Left ventricle myocardium superior (tissue), 1 donor: ENCODE results near the gene GALNTL6. TPM values are rescaled to one million over a fixed set of nuclear protein-coding genes. Genes with fewer than 3 reads are reported as not detected.

Experiments used
- ATAC-seq: fragments of 200-7000 bp; cut with Tn5 transposase; one replicate; pipeline ENCODE4 v1.9.1; 2020; ENCODE audit warnings: mild to moderate bottlenecking, moderate library complexity
- DNase-seq: peaks from one replicate; pipeline ENCODE4 v3.0.0-alpha.2; 2020
- intact Hi-C: fragments of 100-400 bp; cut with micrococcal nuclease; formaldehyde crosslinking; loops from one replicate; pipeline ENCODE4 v1.11.0; 2022
- total RNA-seq: library from RNA; stranded (reverse); fragmentation: NEBNext Ultra II Directional; extraction: Animal tissue kit (Norgen Biotek cat#: 25700); gene quantifications from one replicate; pipeline ENCODE4 v1.2.1, GENCODE V29; 2021
- donor health status: DM: no; HTN: yes; CAD: no; lungs with severe emphysema.

Gene GALNTL6
- total RNA-seq, 1 donor from 2014 or later, result not detected

DNA sequence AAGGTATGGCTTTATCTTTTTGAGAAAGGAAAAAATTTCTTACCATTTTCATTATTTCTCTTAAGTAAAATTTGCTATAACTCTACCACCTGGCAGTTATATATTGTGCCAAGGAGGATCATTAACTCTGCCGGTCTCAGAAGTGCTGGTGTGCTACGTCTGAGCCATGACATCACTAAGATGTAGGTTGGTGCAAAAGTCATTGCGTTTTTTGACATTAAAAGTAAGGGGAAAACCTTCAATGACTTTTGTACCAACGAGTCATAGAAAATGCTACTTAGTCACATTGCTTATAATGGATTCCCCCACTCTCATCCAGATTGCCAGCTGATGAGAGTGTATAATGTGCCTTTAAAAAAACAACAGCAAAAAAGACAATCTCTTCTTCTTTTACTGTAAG, 786.4 kb downstream of the GALNTL6 start:
- intact Hi-C loops, result no loop called here
- no peak for DNase-seq
- no peak for ATAC-seq

DNA sequence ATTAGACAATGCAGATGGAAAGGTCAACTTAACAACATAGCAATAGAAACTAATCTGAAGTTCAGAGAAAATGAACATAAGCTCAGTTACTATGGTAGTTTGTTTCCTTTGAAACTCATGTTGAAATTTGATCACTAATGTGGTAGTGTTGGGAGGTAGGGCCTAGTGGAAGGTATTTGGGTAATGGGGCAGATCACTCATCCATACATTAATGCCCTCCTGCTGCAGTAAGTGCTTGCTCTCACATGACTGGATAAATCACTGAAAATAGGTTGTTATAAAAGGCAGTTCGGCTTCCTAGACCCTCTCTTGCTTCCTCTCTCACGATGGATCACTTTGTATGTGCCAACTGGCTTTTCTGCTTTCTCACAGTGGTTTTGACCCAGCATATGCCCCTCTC, 788.0 kb downstream of the GALNTL6 start:
- ATAC-seq (no peak), DNase-seq (no peak)
- intact Hi-C loops, result no loop called here

DNA sequence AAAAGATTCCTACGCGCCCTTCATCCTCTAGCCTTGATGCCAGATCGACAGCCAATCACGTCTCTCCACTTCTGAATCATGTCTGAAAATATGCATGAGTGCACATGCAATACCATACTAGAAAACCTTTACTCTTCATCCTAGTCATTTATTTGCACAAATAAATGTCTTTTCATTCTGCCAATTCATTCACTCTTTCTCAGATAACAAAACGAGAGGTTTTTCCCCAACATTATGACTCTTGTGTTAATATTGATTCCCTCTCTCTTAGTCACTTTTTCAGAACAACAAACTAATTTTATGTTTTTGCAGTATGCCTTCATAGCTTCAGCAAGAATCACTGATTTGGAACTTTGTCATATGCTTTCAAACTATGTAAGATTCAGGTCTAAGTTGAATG, 806.0 kb downstream of the GALNTL6 start:
- intact Hi-C loops, result no loop called here
- ATAC-seq, result no peak
- no peak for DNase-seq

DNA sequence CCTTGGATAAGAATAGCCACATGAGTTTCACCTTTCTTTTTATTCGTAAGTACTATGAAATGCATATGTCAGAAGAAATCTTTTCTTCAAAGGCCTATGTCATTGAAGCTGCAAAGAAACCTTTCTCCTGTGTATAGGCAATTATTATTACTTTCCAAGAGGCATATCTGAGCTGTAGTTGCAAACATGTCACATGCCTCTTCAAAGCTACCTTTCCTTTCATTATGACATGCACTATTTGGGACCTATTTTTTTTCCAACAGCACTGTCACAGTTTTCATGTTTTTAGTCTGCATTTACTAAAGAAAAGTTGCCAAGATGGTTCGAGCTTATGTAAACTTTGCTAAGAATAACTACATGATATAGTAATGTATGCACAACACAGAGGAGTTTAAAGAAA, 806.6 kb downstream of the GALNTL6 start:
- ATAC-seq (no peak), DNase-seq (no peak)
- intact Hi-C loops, result no loop called here

DNA sequence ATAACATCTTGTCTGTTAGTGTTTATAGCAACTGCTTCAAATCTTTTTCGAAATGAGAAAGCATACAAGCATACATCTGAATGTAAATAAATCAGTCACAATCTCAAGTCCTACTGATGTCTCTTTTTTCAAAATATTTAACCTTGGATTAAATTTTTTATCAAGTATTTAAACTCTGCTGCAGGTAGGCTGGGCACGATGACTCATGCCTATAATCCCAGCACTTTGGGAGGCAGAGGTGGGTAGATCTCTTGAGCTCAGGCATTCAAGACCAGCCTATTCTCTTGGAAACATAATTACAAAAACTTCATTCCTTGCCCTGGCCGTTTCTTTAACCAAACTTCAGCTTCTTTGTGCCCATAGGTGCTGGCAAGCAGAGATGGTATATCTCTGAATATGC, 815.1 kb downstream of the GALNTL6 start:
- ATAC-seq (no peak), DNase-seq (no peak)
- intact Hi-C loops, result no loop called here

DNA sequence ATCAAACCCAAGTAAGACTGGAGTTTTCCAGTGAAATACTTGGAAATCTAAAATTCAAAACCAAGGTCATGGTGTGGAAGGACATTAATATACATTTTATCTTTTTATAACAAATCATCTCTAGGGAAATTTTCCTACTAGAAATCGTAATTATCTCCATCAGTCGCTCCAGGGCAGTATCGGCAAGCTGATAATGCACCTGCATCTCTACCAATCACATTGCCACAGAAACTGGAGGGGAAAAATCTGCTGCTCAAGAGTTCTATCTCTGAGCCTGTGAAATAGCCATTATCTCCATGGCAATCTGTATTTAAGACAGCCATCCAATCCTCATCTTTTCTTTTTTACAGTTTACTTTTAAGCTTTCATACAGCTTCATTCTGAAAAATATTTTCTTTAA, 817.1 kb downstream of the GALNTL6 start:
- intact Hi-C loops, result no loop called here
- ATAC-seq (no peak), DNase-seq (no peak)

DNA sequence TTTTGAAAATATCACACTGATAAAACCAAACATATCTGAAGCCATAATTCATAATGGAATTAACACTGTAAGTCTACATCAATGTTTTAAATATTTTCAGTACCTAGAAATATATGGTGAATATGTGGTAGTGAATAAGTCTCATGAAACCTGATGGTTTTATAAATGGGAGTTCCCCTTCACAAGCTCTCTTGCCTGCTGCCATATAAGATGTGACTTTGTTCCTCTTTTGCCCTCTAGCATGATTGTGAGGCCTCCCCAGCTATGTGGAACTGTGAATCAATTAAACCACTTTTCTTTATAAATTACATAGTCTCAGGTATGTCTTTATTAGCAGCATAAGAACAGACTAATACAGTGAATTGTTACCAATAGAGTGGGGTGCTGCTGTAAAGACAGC, 818.6 kb downstream of the GALNTL6 start:
- intact Hi-C loops, result no loop called here
- ATAC-seq, result no peak
- DNase-seq, result no peak

DNA sequence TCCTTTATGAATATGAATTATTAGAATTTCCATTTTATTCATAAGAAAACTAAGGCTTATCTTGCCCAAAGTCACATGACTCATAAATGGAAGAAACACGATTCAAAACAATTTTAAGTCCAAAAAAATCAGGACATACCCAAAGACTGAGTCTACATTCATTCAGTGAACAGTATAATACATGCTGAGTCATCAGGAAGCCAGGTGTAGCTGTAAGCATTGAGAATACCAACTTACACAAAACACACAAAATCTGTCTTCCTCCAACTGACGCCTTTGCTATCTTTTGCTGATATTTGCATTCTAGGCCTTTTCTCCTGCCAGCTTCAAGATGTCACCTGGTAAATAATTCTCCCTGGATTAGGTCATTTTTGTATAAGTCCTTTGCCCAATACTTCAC, 835.3 kb downstream of the GALNTL6 start:
- DNase-seq (no peak), ATAC-seq (no peak)
- intact Hi-C loops, result no loop called here

DNA sequence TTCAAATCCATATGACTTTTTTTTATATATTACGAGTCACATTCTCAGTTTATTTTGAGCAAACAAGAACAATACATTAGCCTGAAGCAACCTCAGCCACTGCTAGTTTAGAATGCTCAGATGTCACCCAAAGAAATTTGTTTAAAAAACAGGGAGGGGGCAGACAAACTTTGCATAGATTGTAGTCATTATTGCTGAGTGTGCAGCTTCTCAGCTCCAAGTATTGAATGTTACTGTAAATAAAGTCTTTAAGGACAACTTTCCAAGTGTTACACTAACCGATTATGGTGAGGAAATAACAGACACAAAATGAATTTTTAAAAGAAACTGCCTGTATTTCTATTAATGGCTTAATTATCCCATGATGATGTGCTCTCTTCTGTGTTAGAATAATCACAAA, 835.9 kb downstream of the GALNTL6 start:
- intact Hi-C loops, result no loop called here
- ATAC-seq, result no peak

DNA sequence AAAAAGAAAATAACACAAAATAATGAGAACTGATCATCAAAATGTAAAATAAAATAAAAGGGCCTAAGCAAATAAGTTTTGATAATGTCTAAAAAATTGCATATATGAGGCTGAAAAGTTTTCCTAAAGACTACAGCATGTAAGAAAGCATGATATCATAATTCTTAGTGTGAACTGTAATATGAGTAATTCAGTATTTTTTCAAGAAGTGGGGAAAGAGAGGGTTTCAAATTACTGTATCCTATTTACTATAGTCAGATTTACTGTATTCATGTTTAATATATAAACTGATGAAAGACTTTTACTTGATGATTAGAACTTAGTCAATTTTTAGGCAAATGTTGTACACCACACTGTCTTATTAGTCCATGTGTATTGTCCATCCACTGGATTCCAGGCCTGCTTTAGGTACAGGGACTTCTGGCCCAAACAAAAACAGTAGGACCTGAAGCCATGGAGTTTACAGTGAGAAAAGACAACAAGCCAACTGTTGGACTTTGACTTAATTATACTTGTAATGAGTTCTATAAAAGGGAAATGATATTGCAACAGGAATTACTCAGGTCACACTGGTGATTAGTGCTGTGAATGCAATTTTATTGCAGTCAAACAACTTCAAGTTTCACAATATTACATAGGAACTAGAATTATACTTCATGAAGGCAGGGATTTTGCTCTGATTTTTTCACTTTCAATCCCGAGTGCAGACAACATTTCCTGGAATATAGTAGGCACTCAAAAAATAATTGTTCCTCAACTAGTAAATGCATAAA, 837.7 kb downstream of the GALNTL6 start:
- intact Hi-C loops, result no loop called here
- ATAC-seq, result no peak
- DNase-seq, result no peak

More for the DNA sequence above, 835.9 kb downstream of the GALNTL6 start:
- no peak for DNase-seq

DNA sequence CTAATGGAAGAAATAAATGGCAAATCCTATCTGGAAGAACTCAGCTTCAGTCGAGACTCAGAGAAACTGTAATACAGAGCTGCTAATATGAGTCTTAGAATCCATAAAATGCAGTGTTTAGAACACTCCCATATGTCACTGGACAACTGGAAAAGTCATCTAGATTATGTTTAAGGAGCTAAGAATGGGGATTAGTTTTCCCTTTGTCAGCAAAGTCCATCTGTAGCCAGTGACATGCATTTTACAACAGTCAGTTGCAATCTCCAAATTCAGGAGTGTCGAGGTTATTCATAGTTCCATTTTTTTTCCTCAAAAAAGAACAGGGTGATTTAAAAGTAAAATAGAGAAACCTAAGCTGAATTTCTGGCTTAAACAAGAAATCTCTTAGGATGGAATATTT, 838.8 kb downstream of the GALNTL6 start:
- DNase-seq (no peak), ATAC-seq (no peak)
- intact Hi-C loops, result no loop called here

DNA sequence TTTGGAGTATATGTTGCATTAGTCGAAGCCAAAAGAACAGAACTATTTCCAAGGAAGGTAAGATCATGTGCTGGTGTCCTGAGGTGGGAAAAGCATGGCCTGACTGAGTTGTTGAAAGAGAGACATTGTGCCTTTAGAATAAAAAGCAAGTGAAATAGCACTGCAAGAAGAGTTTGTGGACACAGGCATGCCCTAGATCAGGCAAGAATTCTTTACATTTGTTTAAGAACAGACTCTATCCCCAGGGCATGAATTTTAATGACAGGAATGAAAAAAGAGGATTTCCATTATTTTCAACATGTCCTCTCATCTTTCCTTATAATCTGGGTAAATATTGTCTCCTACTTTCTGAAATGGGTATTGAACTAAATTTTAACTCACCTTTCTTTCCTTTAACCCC, 839.2 kb downstream of the GALNTL6 start:
- no peak for DNase-seq
- intact Hi-C loops, result no loop called here
- no peak for ATAC-seq

DNA sequence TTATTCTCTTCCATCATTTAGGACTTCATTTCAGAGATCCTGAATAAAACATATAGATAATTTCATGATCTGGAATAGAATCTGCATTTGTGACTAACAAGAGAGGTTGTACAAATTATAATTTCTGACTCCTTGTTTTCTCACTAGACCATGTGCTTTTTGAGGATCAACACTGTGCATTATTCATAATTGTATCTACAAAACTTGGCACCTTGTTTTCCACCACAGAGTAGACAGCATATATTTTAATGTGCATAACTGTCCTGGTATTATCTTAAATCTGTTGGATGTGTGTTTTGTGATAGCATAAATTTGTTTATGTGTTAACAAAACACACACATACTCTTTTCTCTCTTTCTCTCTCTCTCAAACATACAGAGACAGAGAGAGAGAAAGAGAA, 840.5 kb downstream of the GALNTL6 start:
- DNase-seq (no peak), ATAC-seq (no peak)
- intact Hi-C loops, result no loop called here

DNA sequence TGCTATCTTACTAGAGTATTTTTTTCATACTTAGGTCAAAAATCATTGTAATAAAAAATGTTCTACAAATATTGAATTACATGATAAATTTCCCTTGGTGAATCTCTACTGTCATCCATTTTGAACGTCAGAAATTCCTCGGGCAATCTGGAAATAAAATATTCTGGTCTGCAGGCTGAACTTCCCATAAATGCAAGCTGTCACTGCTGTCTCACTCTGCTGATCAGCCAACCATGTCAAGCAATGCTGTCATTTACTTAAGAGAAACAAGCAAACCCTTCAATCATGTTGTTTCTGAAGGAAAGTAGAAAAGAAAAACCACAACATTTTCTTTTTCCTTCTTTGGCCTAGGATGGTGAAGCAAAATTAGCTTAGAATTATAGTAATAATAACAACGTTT, 841.3 kb downstream of the GALNTL6 start:
- intact Hi-C loops, result no loop called here
- no peak for ATAC-seq
- no peak for DNase-seq

DNA sequence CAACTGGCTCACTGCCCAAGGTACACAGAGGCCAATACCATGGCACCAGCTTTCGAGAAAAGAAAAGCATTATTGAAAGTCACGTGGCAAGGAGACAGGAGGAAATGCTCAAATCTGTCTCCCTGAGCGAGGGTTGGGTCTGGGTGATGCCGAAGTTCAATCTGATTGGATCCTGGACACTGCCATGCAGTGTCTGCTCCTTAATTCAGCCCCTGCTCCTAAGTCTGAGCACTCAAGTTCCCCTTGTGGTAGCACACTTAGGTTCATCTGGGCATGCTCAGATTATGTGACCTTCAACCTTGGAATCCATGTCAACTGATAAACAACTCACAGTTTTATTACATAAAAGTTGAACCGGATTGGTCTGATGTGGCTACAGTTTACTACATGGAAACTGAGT, 842.9 kb downstream of the GALNTL6 start:
- no peak for ATAC-seq
- intact Hi-C loops, result no loop called here
- DNase-seq, result no peak

DNA sequence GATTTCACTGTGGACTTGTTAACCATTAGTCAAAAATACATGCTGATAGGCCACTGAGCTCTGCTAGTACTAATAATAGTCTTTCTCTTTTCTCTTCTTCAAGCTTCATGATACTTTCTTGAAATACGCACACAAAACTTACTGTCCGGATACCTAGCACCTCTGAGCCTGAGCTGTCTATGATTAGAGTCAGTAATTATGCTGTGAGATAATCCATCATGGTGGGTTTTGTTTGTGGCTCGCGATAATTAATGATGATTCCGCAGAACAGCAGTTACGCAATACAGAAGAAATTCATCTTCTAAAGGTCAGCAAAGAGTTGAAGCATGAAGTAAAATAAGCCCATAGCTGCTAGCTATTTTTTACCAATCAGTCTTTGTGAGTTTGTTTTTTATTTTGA, 843.9 kb downstream of the GALNTL6 start:
- ATAC-seq, result no peak
- intact Hi-C loops, result no loop called here
- DNase-seq, result no peak

DNA sequence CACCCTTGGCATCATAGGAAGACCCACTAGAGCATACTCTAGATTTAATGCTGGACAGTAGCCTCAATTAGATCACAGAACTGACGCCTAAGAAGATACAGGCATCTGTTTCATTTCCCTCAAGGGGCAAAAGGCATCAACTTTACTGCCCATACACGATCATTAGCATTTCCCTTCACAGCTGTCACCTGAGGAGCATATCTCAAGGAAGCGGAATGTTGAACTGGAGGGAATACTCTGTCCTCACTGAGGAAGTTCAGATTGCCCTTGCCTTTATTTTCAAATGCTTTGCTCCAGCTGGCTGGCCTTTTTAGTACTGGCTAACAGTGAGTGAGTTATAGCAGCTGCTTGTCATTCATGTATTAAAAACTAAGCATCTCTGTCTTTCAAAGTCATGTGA, 847.0 kb downstream of the GALNTL6 start:
- no peak for ATAC-seq
- DNase-seq, result no peak
- intact Hi-C loops, result no loop called here

DNA sequence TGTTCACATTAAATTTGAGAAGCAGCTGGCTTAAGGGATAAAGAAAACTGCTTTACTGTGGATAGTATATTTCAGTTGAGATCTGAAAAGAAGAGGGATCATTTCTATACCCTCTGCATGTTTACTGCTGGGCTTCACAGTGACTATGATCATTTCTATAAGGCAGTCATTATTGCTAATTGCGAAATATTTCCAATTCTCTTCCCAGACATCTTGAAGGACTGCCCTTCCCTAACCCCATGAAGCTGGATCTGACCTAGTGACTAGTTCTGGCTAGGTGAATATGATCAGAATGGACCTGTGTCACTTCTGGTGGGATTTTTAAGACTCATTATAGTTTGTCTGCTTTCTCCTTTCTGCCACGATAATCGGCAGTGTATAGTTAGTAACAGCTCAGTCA, 848.9 kb downstream of the GALNTL6 start:
- DNase-seq, result no peak
- ATAC-seq, result no peak
- intact Hi-C loops, result no loop called here

DNA sequence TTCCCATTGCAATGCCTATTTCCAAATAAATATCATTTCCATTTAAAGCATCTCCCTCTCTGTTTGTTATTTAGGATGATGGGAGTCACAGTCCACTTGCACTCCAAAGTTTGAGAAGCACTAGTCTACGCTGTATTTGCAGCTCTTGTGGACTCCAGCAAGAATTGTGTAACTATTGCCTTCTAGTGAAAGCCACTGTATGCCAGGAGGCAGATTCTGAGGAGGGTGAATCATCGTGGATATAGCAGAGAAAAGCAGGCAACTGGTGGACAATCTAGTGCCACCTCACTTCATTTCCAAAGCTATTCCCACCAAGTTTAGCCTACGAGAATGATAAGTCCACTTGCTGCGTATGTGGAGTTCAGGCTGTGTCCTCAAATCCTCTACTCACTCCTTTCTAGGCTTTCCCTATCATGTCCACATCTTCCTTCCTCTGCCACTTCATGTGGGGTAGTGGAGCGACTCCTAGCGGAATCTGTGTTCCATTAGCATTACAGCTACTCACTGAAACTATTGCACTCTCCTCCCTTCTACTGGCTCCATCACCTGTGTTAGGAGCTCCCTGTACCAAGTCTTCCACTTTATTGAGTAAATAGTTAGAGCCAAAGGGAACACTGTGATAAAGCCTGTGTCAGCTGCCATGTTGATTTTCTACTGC, 853.6 kb downstream of the GALNTL6 start:
- intact Hi-C loops, result no loop called here

DNA sequence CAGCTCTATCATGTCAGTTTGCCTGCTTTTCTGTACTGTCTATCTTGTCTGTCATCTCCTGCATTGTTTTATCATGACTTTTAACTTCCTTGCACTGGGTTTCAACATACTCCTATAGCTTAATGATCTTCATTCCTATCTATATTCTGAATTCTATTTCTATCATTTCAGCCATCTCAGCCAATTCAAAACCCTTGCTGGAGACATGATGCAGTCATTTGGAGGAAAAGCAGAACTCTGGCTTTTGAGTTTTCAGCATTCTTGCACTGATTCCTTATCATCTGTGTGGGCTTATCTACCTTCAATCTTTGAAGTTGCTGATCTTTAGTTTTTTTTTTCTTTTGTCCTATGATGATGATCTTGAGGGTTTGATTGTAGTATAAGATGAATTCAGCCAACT, 861.6 kb downstream of the GALNTL6 start:
- DNase-seq, result no peak
- ATAC-seq, result no peak
- intact Hi-C loops, result no loop called here

More for the DNA sequence above, 853.6 kb downstream of the GALNTL6 start:
- DNase-seq, result no peak
- no peak for ATAC-seq

DNA sequence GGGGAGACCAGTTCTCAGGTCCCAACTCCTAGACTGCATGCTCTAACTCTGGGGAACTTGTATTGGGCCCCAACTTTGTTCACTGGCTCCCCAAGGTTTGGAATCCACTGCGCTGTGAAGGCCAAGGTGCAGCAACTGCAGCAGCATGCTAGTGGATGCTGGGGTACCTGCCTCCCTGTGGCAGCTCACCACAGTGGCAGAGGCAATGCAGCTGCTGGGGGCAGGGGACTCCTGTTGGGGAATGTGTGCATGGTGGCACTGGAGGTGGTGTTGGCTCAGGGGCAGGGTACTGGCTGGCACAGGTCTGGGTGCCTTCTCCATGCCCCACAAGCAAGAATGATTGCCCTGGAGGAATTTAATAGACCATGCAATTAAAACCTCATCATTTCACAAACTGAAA, 862.0 kb downstream of the GALNTL6 start:
- ATAC-seq, result no peak
- intact Hi-C loops, result no loop called here
- no peak for DNase-seq
